Measurements from ENCODE around the gene REELD1.

REELD1 gene

DNA sequence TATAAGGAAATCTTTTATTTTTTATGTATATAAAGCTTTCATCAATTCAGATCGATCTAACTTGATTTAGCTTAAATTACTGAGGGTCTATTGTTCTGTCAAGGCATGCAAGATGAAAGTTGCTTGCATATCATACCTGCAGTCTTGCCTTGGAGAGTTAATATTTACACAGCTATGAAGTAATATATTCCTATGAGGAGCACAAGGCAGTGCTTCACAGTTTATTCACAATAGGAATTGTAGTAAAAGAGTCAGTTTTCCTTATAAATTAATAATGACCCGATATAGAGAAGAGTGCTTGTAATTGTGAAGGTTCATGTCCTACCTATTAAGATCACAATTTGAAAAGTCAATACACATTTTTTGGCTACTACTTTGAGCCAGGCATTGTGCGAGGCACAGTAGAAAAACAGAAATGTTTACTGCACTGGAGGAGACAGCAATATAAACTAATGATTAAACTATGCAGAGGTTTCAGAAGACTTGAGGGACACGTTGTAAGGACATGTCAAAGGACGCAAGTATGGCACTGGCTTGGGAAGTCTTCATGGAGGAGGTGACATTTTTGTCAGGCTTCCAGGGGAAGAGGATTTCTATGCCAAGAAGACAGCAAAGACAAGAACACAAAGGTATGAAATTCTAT is 38.8 kb downstream of the REELD1 start:
- TF ChIP-seq FOXP2 (optimal IDR thresholded peaks at IDR 0.05; ENCODE audit: borderline replicate concordance, extremely low read depth, extremely low read length, insufficient read depth) (no peak), TAF1 (IDR thresholded peaks at IDR 0.05; ENCODE audit: borderline replicate concordance, insufficient read depth, low read length) (no peak), POLR2AphosphoS5 (IDR thresholded peaks at IDR 0.05; ENCODE audit: low read depth, low read length) (no peak), SIN3A (IDR thresholded peaks at IDR 0.05; ENCODE audit: borderline replicate concordance, insufficient read depth, low read length) (no peak)
- TF ChIP-seq, protein P1, sequence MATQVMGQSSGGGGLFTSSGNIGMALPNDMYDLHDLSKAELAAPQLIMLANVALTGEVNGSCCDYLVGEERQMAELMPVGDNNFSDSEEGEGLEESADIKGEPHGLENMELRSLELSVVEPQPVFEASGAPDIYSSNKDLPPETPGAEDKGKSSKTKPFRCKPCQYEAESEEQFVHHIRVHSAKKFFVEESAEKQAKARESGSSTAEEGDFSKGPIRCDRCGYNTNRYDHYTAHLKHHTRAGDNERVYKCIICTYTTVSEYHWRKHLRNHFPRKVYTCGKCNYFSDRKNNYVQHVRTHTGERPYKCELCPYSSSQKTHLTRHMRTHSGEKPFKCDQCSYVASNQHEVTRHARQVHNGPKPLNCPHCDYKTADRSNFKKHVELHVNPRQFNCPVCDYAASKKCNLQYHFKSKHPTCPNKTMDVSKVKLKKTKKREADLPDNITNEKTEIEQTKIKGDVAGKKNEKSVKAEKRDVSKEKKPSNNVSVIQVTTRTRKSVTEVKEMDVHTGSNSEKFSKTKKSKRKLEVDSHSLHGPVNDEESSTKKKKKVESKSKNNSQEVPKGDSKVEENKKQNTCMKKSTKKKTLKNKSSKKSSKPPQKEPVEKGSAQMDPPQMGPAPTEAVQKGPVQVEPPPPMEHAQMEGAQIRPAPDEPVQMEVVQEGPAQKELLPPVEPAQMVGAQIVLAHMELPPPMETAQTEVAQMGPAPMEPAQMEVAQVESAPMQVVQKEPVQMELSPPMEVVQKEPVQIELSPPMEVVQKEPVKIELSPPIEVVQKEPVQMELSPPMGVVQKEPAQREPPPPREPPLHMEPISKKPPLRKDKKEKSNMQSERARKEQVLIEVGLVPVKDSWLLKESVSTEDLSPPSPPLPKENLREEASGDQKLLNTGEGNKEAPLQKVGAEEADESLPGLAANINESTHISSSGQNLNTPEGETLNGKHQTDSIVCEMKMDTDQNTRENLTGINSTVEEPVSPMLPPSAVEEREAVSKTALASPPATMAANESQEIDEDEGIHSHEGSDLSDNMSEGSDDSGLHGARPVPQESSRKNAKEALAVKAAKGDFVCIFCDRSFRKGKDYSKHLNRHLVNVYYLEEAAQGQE (IDR thresholded peaks at IDR 0.05; ENCODE audit: insufficient read depth in 1 of 2, low read depth in 2 of 2, low read length in 2 of 2) = no peak

DNA sequence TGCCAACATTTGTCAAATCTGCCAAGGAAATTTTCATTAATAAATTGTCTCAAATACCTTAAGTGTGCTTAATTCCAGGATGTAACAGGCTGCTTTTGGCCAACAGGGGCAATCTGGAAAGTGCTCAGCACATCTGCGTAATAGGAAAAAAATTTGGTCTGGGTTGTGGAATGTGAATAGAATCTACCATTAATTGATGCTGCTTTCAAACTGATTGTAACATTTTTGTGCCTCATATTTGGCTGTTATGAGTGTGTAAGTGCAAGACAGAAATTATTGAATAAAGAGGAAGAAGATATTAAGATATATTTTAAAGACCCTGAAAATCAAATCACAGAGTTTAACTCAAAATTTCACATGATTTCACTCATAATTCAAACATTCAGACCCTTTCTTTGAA is 41.1 kb downstream of the REELD1 start:
- TF ChIP-seq, protein P1 (IDR thresholded peaks at IDR 0.05; ENCODE audit: insufficient read depth in 1 of 2, low read depth in 2 of 2, low read length in 2 of 2) = no peak
- no peak for TF ChIP-seq FOXP2 (optimal IDR thresholded peaks at IDR 0.05; ENCODE audit: borderline replicate concordance, extremely low read depth, extremely low read length, insufficient read depth)
- TF ChIP-seq SIN3A (IDR thresholded peaks at IDR 0.05; ENCODE audit: borderline replicate concordance, insufficient read depth, low read length) = no peak
- no peak for TF ChIP-seq POLR2AphosphoS5 (IDR thresholded peaks at IDR 0.05; ENCODE audit: low read depth, low read length)
- TF ChIP-seq TAF1 (IDR thresholded peaks at IDR 0.05; ENCODE audit: borderline replicate concordance, insufficient read depth, low read length) = no peak

DNA sequence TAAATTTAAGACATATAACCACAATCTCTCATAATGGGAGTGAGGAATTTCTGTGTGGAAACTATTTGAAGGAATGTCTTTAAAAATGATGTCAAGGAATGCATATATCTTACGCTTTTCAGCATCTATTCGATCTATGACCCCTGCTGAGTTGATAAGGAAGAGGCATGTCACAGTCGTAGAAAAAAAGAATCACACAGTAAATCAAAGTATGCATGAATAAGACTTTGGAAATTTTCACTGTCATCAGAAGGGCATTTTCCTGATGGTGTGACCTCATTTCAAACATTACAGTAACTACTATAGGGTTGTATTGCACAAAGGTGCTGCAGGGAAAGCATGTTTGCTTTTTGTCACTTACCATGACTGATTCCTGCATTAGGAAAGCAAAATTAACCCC is 41.5 kb downstream of the REELD1 start:
- TF ChIP-seq FOXP2 (optimal IDR thresholded peaks at IDR 0.05; ENCODE audit: borderline replicate concordance, extremely low read depth, extremely low read length, insufficient read depth) (no peak), POLR2AphosphoS5 (IDR thresholded peaks at IDR 0.05; ENCODE audit: low read depth, low read length) (no peak), TAF1 (IDR thresholded peaks at IDR 0.05; ENCODE audit: borderline replicate concordance, insufficient read depth, low read length) (no peak), SIN3A (IDR thresholded peaks at IDR 0.05; ENCODE audit: borderline replicate concordance, insufficient read depth, low read length) (no peak)
- TF ChIP-seq, protein P1 (IDR thresholded peaks at IDR 0.05; ENCODE audit: insufficient read depth in 1 of 2, low read depth in 2 of 2, low read length in 2 of 2) = no peak

- TF ChIP-seq FOXP2 (optimal IDR thresholded peaks at IDR 0.05; ENCODE audit: borderline replicate concordance, extremely low read depth, extremely low read length, insufficient read depth) = no peak
- no peak for TF ChIP-seq SIN3A (IDR thresholded peaks at IDR 0.05; ENCODE audit: borderline replicate concordance, insufficient read depth, low read length)
Measured at GRCh38 chr4:146256328-146256727, 42.0 kb downstream of the REELD1 start.

- no peak for TF ChIP-seq POLR2AphosphoS5 (IDR thresholded peaks at IDR 0.05; ENCODE audit: low read depth, low read length)
- TF ChIP-seq, protein P1 (IDR thresholded peaks at IDR 0.05; ENCODE audit: insufficient read depth in 1 of 2, low read depth in 2 of 2, low read length in 2 of 2) = no peak
- no peak for TF ChIP-seq TAF1 (IDR thresholded peaks at IDR 0.05; ENCODE audit: borderline replicate concordance, insufficient read depth, low read length)
- TF ChIP-seq FOXP2 (optimal IDR thresholded peaks at IDR 0.05; ENCODE audit: borderline replicate concordance, extremely low read depth, extremely low read length, insufficient read depth) = no peak
- TF ChIP-seq SIN3A (IDR thresholded peaks at IDR 0.05; ENCODE audit: borderline replicate concordance, insufficient read depth, low read length) = no peak
Measured at GRCh38 chr4:146257511-146257910, 43.2 kb downstream of the REELD1 start.
